Endothelial cell (in vitro differentiated cells): ENCODE data around the gene NGLY1. TPM values are rescaled to one million over a fixed set of nuclear protein-coding genes. Genes with fewer than 3 reads are reported as not detected.

Experiments
- DNase-seq: peaks from one replicate; pipeline ENCODE4 v3.0.0; 2021; ENCODE audit warnings: low spot score
- H3K27ac Mint-ChIP-seq: one replicate; pipeline ENCODE4 v1.8.0; 2021; ENCODE audit warnings: mixed read lengths, inconsistent platforms; ENCODE audit not compliant: unreplicated experiment
- H3K27me3 Mint-ChIP-seq: one replicate; pipeline ENCODE4 v1.8.0; 2021; ENCODE audit warnings: mild to moderate bottlenecking, moderate library complexity, mixed read lengths, inconsistent platforms; ENCODE audit not compliant: unreplicated experiment
- H3K36me3 Mint-ChIP-seq: one replicate; pipeline ENCODE4 v1.8.0; 2021; ENCODE audit warnings: mild to moderate bottlenecking, low read depth, mixed read lengths, inconsistent platforms; ENCODE audit not compliant: unreplicated experiment
- H3K4me1 Mint-ChIP-seq: one replicate; pipeline ENCODE4 v1.8.0; 2021; ENCODE audit warnings: mild to moderate bottlenecking, mixed read lengths, inconsistent platforms; ENCODE audit not compliant: unreplicated experiment
- H3K4me3 Mint-ChIP-seq: one replicate; pipeline ENCODE4 v1.8.0; 2021; ENCODE audit warnings: mild to moderate bottlenecking, mixed read lengths, inconsistent platforms; ENCODE audit not compliant: unreplicated experiment
- H3K9me3 Mint-ChIP-seq: one replicate; pipeline ENCODE4 v1.8.0; 2021; ENCODE audit warnings: mixed read lengths, inconsistent platforms; ENCODE audit not compliant: unreplicated experiment
- CTCF ChIP-seq: fragments of 200-600 bp; sonication (generic); IDR thresholded peaks from one replicate; pipeline ENCODE4 v1.5.0; 2021; ENCODE audit warnings: antibody characterized with exemption; ENCODE audit not compliant: unreplicated experiment
- total RNA-seq: library from RNA; stranded (reverse); fragmentation: NEBNext Ultra II Directional; extraction: Animal tissue kit (Norgen Biotek cat#: 25700); gene quantifications from one replicate; pipeline ENCODE4 v1.2.1, GENCODE V29; 2021; ENCODE audit not compliant: unreplicated experiment

The NGLY1 gene
- total RNA-seq, 1 donor from 2014 or later, result 22.8 TPM

GRCh38 chr3:25823314-25823713 is 40.1 kb upstream of the NGLY1 start:
- no peak overlapping the region for H3K4me3 Mint-ChIP-seq

GRCh38 chr3:25821746-25822573 is 38.7 kb upstream of the NGLY1 start:
- TF ChIP-seq CTCF, result no peak
- Mint-ChIP-seq H3K27ac (no peak overlapping the region), H3K4me1 (peaks cover 12% of the 10 kb centered on the region), H3K4me3 (no peak overlapping the region), H3K36me3 (no peaks in the 10 kb centered on the region), H3K27me3 (no peaks in the 10 kb centered on the region), H3K9me3 (no peaks in the 10 kb centered on the region)
- no peak for DNase-seq

More at GRCh38 chr3:25823314-25823713, 40.1 kb upstream of the NGLY1 start:
- no peaks in the 10 kb centered on the region for H3K9me3 Mint-ChIP-seq
- no peak overlapping the region for H3K27ac Mint-ChIP-seq
- no peak for TF ChIP-seq CTCF
- DNase-seq, result no peak
- H3K4me1 Mint-ChIP-seq, result peaks cover 12% of the 10 kb centered on the region
- no peaks in the 10 kb centered on the region for H3K36me3 Mint-ChIP-seq
- no peaks in the 10 kb centered on the region for H3K27me3 Mint-ChIP-seq

GRCh38 chr3:25820816-25821486 is 37.7 kb upstream of the NGLY1 start:
- no peaks in the 10 kb centered on the region for H3K27me3 Mint-ChIP-seq

GRCh38 chr3:25820366-25820765 is 37.1 kb upstream of the NGLY1 start:
- no peaks in the 10 kb centered on the region for H3K27me3 Mint-ChIP-seq
- TF ChIP-seq CTCF, result no peak
- H3K27ac Mint-ChIP-seq, result no peak overlapping the region
- no peak overlapping the region for H3K4me3 Mint-ChIP-seq
- no peaks in the 10 kb centered on the region for H3K36me3 Mint-ChIP-seq
- no peaks in the 10 kb centered on the region for H3K9me3 Mint-ChIP-seq
- peaks cover 6% of the 10 kb centered on the region for H3K4me1 Mint-ChIP-seq
- DNase-seq, result no peak

More at GRCh38 chr3:25820816-25821486, 37.7 kb upstream of the NGLY1 start:
- H3K4me3 Mint-ChIP-seq, result no peak overlapping the region
- H3K36me3 Mint-ChIP-seq, result no peaks in the 10 kb centered on the region
- TF ChIP-seq CTCF, result no peak
- DNase-seq, result no peak
- H3K9me3 Mint-ChIP-seq, result no peaks in the 10 kb centered on the region
- peaks cover 8% of the 10 kb centered on the region for H3K4me1 Mint-ChIP-seq
- no peak overlapping the region for H3K27ac Mint-ChIP-seq

- DNase-seq, result no peak
- H3K27ac Mint-ChIP-seq, result no peak overlapping the region
- no peaks in the 10 kb centered on the region for H3K27me3 Mint-ChIP-seq
- H3K36me3 Mint-ChIP-seq, result no peaks in the 10 kb centered on the region
- TF ChIP-seq CTCF, result no peak
- peaks cover 6% of the 10 kb centered on the region for H3K9me3 Mint-ChIP-seq
- H3K4me3 Mint-ChIP-seq, result no peak overlapping the region
- H3K4me1 Mint-ChIP-seq, result peaks cover 4% of the 10 kb centered on the region
Measured at GRCh38 chr3:25818335-25818734, 35.1 kb upstream of the NGLY1 start.
